ENCODE measurements around the gene CADPS.

- no peak for TF ChIP-seq CTCF (IDR thresholded peaks at IDR 0.05)
- TF ChIP-seq EP300 (IDR thresholded peaks at IDR 0.05): no peak
- TF ChIP-seq BHLHE40 (IDR thresholded peaks at IDR 0.05; ENCODE audit: low read depth, low read length): no peak
- no peak for TF ChIP-seq REST (IDR thresholded peaks at IDR 0.05)
- TF ChIP-seq RNF2 (IDR thresholded peaks at IDR 0.05; ENCODE audit: borderline replicate concordance, low read depth): no peak
- no peak for TF ChIP-seq POLR2A (IDR thresholded peaks at IDR 0.05; ENCODE audit: low read length)
- TF ChIP-seq FOSL2 (IDR thresholded peaks at IDR 0.05): no peak
- TF ChIP-seq FOSL2 (CRISPR knock-in tag; IDR thresholded peaks at IDR 0.05): no peak
- TF ChIP-seq SREBF2 (IDR thresholded peaks at IDR 0.05): no peak
- TF ChIP-seq EHMT2 (IDR thresholded peaks at IDR 0.05; ENCODE audit: low read depth): no peak
These were observed 336.4 kb downstream of the CADPS start for GRCh38 chr3:62538691-62539356.

Data from A549 (cell line).